Stomach smooth muscle (tissue), 2 donors: Measurements from ENCODE around the gene PCSK9.

Experiments used
- H3K27ac ChIP-seq: one replicate; pipeline ENCODE4 v1.7.0; 2013; ENCODE audit warnings: mild to moderate bottlenecking, low read length, inconsistent platforms
- H3K27me3 ChIP-seq, 2 donors: one replicate each; pipeline ENCODE4 v1.7.0; 2013; ENCODE audit warnings: low read length in 2 of 2; ENCODE audit not compliant: insufficient read depth in 2 of 2, control insufficient read depth in 1 of 2
- H3K36me3 ChIP-seq, 2 donors: one replicate each; pipeline ENCODE4 v1.7.0; 2013; ENCODE audit warnings: low read length in 2 of 2; ENCODE audit not compliant: control insufficient read depth in 2 of 2, insufficient read depth in 2 of 2
- H3K4me1 ChIP-seq: one replicate; pipeline ENCODE4 v1.7.0; 2013; ENCODE audit warnings: low read length; ENCODE audit not compliant: control insufficient read depth, insufficient read depth
- H3K4me3 ChIP-seq, 2 donors: one replicate each; pipeline ENCODE4 v1.7.0; 2013; ENCODE audit warnings: low read length in 2 of 2
- H3K9ac ChIP-seq, 2 donors: one replicate each; pipeline ENCODE4 v1.7.0; 2013; ENCODE audit warnings: low read length in 2 of 2, mild to moderate bottlenecking in 1 of 2
- H3K9me3 ChIP-seq, 2 donors: one replicate each; pipeline ENCODE4 v1.7.0; 2013; ENCODE audit warnings: low read length in 2 of 2; ENCODE audit not compliant: control insufficient read depth in 2 of 2
- donor health status: healthy.
- donor health status: Pancreatic carcinoma.

PCSK9 gene

GRCh38 chr1:55067022-55067778 lies 27.9 kb downstream of the PCSK9 start:
- no peak overlapping the region for H3K4me3 ChIP-seq
- H3K9me3 ChIP-seq = no peaks in the 10 kb centered on the region
- peaks cover 29 to 36% of the 10 kb centered on the region in 2 donors for H3K36me3 ChIP-seq
- H3K4me1 ChIP-seq = peaks cover 26% of the 10 kb centered on the region
- H3K27me3 ChIP-seq = no peaks in the 10 kb centered on the region
- no peak overlapping the region for H3K27ac ChIP-seq
- H3K9ac ChIP-seq = no peak overlapping the region

GRCh38 chr1:55067914-55068313 lies 28.6 kb downstream of the PCSK9 start:
- Histone ChIP-seq H3K36me3 (peaks cover 36 to 42% of the 10 kb centered on the region in 2 donors), H3K27ac (no peak overlapping the region)

GRCh38 chr1:55068638-55069037 lies 29.3 kb downstream of the PCSK9 start:
- Histone ChIP-seq H3K4me1 (peaks cover 21% of the 10 kb centered on the region), H3K9ac (no peak overlapping the region), H3K27me3 (no peaks in the 10 kb centered on the region), H3K36me3 (peaks cover 44 to 48% of the 10 kb centered on the region in 2 donors), H3K9me3 (no peaks in the 10 kb centered on the region), H3K4me3 (no peak overlapping the region), H3K27ac (no peak overlapping the region)

More at GRCh38 chr1:55067914-55068313, 28.6 kb downstream of the PCSK9 start:
- H3K4me3 ChIP-seq = no peak overlapping the region
- no peaks in the 10 kb centered on the region for H3K27me3 ChIP-seq
- peaks cover 21% of the 10 kb centered on the region for H3K4me1 ChIP-seq
- H3K9me3 ChIP-seq = no peaks in the 10 kb centered on the region
- no peak overlapping the region for H3K9ac ChIP-seq

- H3K9ac ChIP-seq = no peak overlapping the region
- no peaks in the 10 kb centered on the region for H3K27me3 ChIP-seq
- no peak overlapping the region for H3K4me3 ChIP-seq
- no peaks in the 10 kb centered on the region for H3K9me3 ChIP-seq
- H3K36me3 ChIP-seq = peaks cover 46 to 53% of the 10 kb centered on the region in 2 donors
- H3K4me1 ChIP-seq = peaks cover 18% of the 10 kb centered on the region
- no peak overlapping the region for H3K27ac ChIP-seq
Measured at GRCh38 chr1:55069280-55069679, 29.9 kb downstream of the PCSK9 start.

- H3K27ac ChIP-seq = no peak overlapping the region
Measured at GRCh38 chr1:55070293-55071164, 31.2 kb downstream of the PCSK9 start.

GRCh38 chr1:55071477-55071876 lies 32.1 kb downstream of the PCSK9 start:
- H3K9ac ChIP-seq = no peak overlapping the region
- no peaks in the 10 kb centered on the region for H3K27me3 ChIP-seq
- no peak overlapping the region for H3K4me3 ChIP-seq
- no peaks in the 10 kb centered on the region for H3K4me1 ChIP-seq
- H3K9me3 ChIP-seq = no peaks in the 10 kb centered on the region
- peaks cover 53 to 63% of the 10 kb centered on the region in 2 donors for H3K36me3 ChIP-seq
- H3K27ac ChIP-seq = peak overlapping the region; percentile 2

More at GRCh38 chr1:55070293-55071164, 31.2 kb downstream of the PCSK9 start:
- Histone ChIP-seq H3K4me3 (no peak overlapping the region), H3K9ac (no peak overlapping the region), H3K27me3 (no peaks in the 10 kb centered on the region), H3K4me1 (peaks cover 5% of the 10 kb centered on the region), H3K9me3 (no peaks in the 10 kb centered on the region), H3K36me3 (peaks cover 50 to 61% of the 10 kb centered on the region in 2 donors)

GRCh38 chr1:55073187-55073916 lies 34.0 kb downstream of the PCSK9 start:
- Histone ChIP-seq H3K36me3 (peaks cover 54 to 62% of the 10 kb centered on the region in 2 donors), H3K27ac (no peak overlapping the region), H3K9ac (no peak overlapping the region), H3K27me3 (no peaks in the 10 kb centered on the region), H3K4me3 (no peak overlapping the region), H3K9me3 (no peaks in the 10 kb centered on the region), H3K4me1 (no peaks in the 10 kb centered on the region)

- Histone ChIP-seq H3K9me3 (no peaks in the 10 kb centered on the region), H3K4me1 (no peaks in the 10 kb centered on the region), H3K36me3 (peaks cover 54 to 59% of the 10 kb centered on the region in 2 donors), H3K27ac (no peak overlapping the region), H3K4me3 (no peak overlapping the region), H3K27me3 (no peaks in the 10 kb centered on the region), H3K9ac (no peak overlapping the region)
Measured at GRCh38 chr1:55074455-55074854, 35.1 kb downstream of the PCSK9 start.

GRCh38 chr1:55076356-55076755 lies 37.0 kb downstream of the PCSK9 start:
- Histone ChIP-seq H3K4me3 (no peak overlapping the region), H3K27me3 (no peaks in the 10 kb centered on the region), H3K9me3 (no peaks in the 10 kb centered on the region), H3K9ac (no peak overlapping the region), H3K4me1 (no peaks in the 10 kb centered on the region), H3K36me3 (peaks cover 60 to 71% of the 10 kb centered on the region in 2 donors), H3K27ac (no peak overlapping the region)

GRCh38 chr1:55078470-55078869 lies 39.1 kb downstream of the PCSK9 start:
- H3K9me3 ChIP-seq = no peaks in the 10 kb centered on the region
- H3K27ac ChIP-seq = no peak overlapping the region
- no peak overlapping the region for H3K9ac ChIP-seq
- peaks cover 49 to 61% of the 10 kb centered on the region in 2 donors for H3K36me3 ChIP-seq
- no peaks in the 10 kb centered on the region for H3K27me3 ChIP-seq
- H3K4me1 ChIP-seq = no peaks in the 10 kb centered on the region
- no peak overlapping the region for H3K4me3 ChIP-seq
